ENCODE results near the gene MOCS3. TPM values are rescaled to one million over a fixed set of nuclear protein-coding genes. Genes with fewer than 3 reads are reported as not detected.

The MOCS3 gene
- total and polyA plus RNA-seq, 2 of the 13 experiments (the other 11 are each of a cell fraction or from before 2014, with no cell fraction given) = 3.7 to 8.4 TPM

DNA sequence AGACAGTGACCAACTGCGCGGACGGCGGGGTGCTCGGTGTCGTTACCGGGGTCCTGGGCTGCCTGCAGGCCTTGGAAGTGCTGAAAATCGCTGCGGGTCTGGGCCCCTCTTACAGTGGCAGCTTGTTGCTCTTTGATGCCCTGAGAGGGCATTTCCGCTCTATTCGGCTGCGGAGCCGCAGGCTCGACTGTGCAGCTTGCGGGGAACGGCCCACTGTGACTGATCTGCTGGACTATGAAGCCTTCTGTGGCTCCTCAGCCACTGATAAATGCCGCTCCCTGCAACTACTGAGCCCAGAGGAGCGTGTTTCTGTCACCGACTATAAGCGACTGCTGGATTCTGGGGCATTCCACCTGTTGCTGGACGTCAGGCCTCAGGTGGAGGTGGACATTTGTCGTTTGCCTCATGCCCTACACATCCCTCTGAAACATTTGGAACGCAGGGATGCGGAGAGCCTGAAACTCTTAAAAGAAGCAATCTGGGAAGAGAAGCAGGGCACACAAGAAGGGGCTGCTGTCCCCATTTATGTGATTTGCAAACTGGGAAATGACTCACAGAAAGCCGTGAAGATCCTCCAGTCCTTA is 1.0 kb downstream of the MOCS3 start (continued):
- TF ChIP-seq REXO4 (CRISPR knock-in tag; IDR thresholded peaks at IDR 0.05; ENCODE audit: borderline replicate concordance) = peak; percentile 29; the same call in 1 of the 2 replicates
- no peak for TF ChIP-seq GATAD1 (CRISPR knock-in tag; IDR thresholded peaks at IDR 0.05)
- TF ChIP-seq, protein P1, sequence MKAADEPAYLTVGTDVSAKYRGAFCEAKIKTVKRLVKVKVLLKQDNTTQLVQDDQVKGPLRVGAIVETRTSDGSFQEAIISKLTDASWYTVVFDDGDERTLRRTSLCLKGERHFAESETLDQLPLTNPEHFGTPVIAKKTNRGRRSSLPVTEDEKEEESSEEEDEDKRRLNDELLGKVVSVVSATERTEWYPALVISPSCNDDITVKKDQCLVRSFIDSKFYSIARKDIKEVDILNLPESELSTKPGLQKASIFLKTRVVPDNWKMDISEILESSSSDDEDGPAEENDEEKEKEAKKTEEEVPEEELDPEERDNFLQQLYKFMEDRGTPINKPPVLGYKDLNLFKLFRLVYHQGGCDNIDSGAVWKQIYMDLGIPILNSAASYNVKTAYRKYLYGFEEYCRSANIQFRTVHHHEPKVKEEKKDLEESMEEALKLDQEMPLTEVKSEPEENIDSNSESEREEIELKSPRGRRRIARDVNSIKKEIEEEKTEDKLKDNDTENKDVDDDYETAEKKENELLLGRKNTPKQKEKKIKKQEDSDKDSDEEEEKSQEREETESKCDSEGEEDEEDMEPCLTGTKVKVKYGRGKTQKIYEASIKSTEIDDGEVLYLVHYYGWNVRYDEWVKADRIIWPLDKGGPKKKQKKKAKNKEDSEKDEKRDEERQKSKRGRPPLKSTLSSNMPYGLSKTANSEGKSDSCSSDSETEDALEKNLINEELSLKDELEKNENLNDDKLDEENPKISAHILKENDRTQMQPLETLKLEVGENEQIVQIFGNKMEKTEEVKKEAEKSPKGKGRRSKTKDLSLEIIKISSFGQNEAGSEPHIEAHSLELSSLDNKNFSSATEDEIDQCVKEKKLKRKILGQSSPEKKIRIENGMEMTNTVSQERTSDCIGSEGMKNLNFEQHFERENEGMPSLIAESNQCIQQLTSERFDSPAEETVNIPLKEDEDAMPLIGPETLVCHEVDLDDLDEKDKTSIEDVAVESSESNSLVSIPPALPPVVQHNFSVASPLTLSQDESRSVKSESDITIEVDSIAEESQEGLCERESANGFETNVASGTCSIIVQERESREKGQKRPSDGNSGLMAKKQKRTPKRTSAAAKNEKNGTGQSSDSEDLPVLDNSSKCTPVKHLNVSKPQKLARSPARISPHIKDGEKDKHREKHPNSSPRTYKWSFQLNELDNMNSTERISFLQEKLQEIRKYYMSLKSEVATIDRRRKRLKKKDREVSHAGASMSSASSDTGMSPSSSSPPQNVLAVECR (CRISPR knock-in tag; IDR thresholded peaks at IDR 0.05; ENCODE audit: borderline replicate concordance) = no peak
- no peak for TF ChIP-seq DMTF1 (CRISPR knock-in tag; IDR thresholded peaks at IDR 0.05)
- TF ChIP-seq ZNF891 (CRISPR knock-in tag; IDR thresholded peaks at IDR 0.05) = peak; percentile 22; the same call in 1 of the 2 replicates
- TF ChIP-seq SUZ12 (IDR thresholded peaks at IDR 0.05; ENCODE audit: low read depth, low read length) = no peak
- TF ChIP-seq SP1 (IDR thresholded peaks at IDR 0.05) = no peak
- no peak for TF ChIP-seq SP1 (CRISPR knock-in tag; IDR thresholded peaks at IDR 0.05)
- no peak for TF ChIP-seq ATF7-NPFF (CRISPR knock-in tag; IDR thresholded peaks at IDR 0.05; ENCODE audit: low read depth)
- no peak for TF ChIP-seq ZNF362 (CRISPR knock-in tag; IDR thresholded peaks at IDR 0.05; ENCODE audit: borderline replicate concordance)
- TF ChIP-seq ZNF563 (CRISPR knock-in tag; IDR thresholded peaks at IDR 0.05) = 0 out of 2 replicates have a peak, but pooled peaks have one; percentile 2
- TF ChIP-seq, protein P2, sequence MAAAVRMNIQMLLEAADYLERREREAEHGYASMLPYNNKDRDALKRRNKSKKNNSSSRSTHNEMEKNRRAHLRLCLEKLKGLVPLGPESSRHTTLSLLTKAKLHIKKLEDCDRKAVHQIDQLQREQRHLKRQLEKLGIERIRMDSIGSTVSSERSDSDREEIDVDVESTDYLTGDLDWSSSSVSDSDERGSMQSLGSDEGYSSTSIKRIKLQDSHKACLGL (CRISPR knock-in tag; IDR thresholded peaks at IDR 0.05) = no peak
- no peak for TF ChIP-seq PHF21A (CRISPR knock-in tag; IDR thresholded peaks at IDR 0.05)
- TF ChIP-seq ZFYVE20 (CRISPR knock-in tag; IDR thresholded peaks at IDR 0.05; ENCODE audit: borderline replicate concordance, low read depth) = no peak
- TF ChIP-seq NBN (conservative IDR thresholded peaks at IDR 0.05) = no peak
- no peak for TF ChIP-seq FOXP1 (IDR thresholded peaks at IDR 0.05)
- no peak for TF ChIP-seq FOXP1 (CRISPR knock-in tag; IDR thresholded peaks at IDR 0.05)
- no peak for TF ChIP-seq SPEN (CRISPR knock-in tag; IDR thresholded peaks at IDR 0.05; ENCODE audit: low read depth)
- TF ChIP-seq SOX6 (IDR thresholded peaks at IDR 0.05) = no peak
- TF ChIP-seq SOX6 (CRISPR knock-in tag; IDR thresholded peaks at IDR 0.05) = no peak
- no peak for TF ChIP-seq CBX2 (IDR thresholded peaks at IDR 0.05; ENCODE audit: low read depth, low read length)
- TF ChIP-seq CBX2 (CRISPR knock-in tag; IDR thresholded peaks at IDR 0.05; ENCODE audit: low read depth) = no peak
- peak; percentile 89 for TF ChIP-seq PRPF4 (IDR thresholded peaks at IDR 0.05; ENCODE audit: low read depth, low read length, poor library complexity, severe bottlenecking)
- TF ChIP-seq SNAI1 (CRISPR knock-in tag; IDR thresholded peaks at IDR 0.05; ENCODE audit: borderline replicate concordance) = no peak

Data from HepG2 (cell line).